Testis (tissue), 3 donors: ENCODE measurements around the gene GRIN2C. TPM values are rescaled to one million over a fixed set of nuclear protein-coding genes. Genes with fewer than 3 reads are reported as not detected.

Experiments
- DNase-seq: peaks from one replicate; pipeline ENCODE4 v3.0.0-alpha.2; 2019
- H3K27ac ChIP-seq, 2 donors: fragments of 200-600 bp; sonication (generic); one replicate each; pipeline ENCODE4 v1.5.1; 2019
- H3K27me3 ChIP-seq: fragments of 200-600 bp; sonication (generic); one replicate; pipeline ENCODE4 v1.5.1; 2019
- H3K36me3 ChIP-seq: fragments of 200-600 bp; sonication (generic); one replicate; pipeline ENCODE4 v1.5.1; 2017; ENCODE audit warnings: low read depth; ENCODE audit errors: missing control alignments
- H3K4me1 ChIP-seq: fragments of 200-600 bp; sonication (generic); one replicate; pipeline ENCODE4 v1.5.1; 2019
- H3K4me3 ChIP-seq, 2 donors: fragments of 200-600 bp; sonication (generic); one replicate each; pipeline ENCODE4 v1.5.1; 2017 to 2019
- H3K9me3 ChIP-seq: fragments of 200-600 bp; sonication (generic); one replicate; pipeline ENCODE4 v1.5.1; 2017
- POLR2A ChIP-seq: fragments of 450-650 bp; IDR thresholded peaks from one replicate; pipeline ENCODE4 v1.6.1; 2017; ENCODE audit warnings: antibody characterized with exemption, mild to moderate bottlenecking, moderate library complexity
- WGBS, 2 donors: methylation state at CpG; one replicate each; pipeline ENCODE4 v1.1.5; 2018; 5-methylcytosine and 5-hydroxymethylcytosine counted together
- intact Hi-C: fragments of 100-400 bp; cut with DNase I; formaldehyde crosslinking; loops from one replicate; pipeline ENCODE4 v1.15.1; 2023; ENCODE audit warnings: low total_unique reads
- polyA plus RNA-seq: library from polyadenylated mRNA; stranded (reverse); fragments of 350-450 nt; fragmentation: Illumina TruSeq; extraction: RNeasy Lipid Tissue Mini Kit (QIAGEN cat#74804); gene quantifications from one replicate; pipeline ENCODE4 v1.2.3, GENCODE V29; 2014; ENCODE audit warnings: low read depth, low replicate concordance; ENCODE audit not compliant: insufficient read depth
- total RNA-seq, 2 donors: library from RNA; depleted of rRNA; stranded (reverse); fragments of >200 nt; gene quantifications; one replicate each; pipeline ENCODE4 v1.2.3, GENCODE V29; 2016
- TF ChIP-seq, protein P1 (sequence below), 3 experiments: fragments of 450-650 bp in 2 of 3; fragments of 200-600 bp in 1 of 3; sonication (generic) in 1 of 3; IDR thresholded peaks; one replicate each; pipeline ENCODE4 v1.5.1; 2016 to 2019; ENCODE audit warnings: antibody characterized with exemption in 3 of 3, mild to moderate bottlenecking in 2 of 3, moderate library complexity in 1 of 3

The GRIN2C gene
- total and polyA plus RNA-seq, 3 donors from 2014 or later: 7.7 to 20.8 (median 20.1) TPM

DNA sequence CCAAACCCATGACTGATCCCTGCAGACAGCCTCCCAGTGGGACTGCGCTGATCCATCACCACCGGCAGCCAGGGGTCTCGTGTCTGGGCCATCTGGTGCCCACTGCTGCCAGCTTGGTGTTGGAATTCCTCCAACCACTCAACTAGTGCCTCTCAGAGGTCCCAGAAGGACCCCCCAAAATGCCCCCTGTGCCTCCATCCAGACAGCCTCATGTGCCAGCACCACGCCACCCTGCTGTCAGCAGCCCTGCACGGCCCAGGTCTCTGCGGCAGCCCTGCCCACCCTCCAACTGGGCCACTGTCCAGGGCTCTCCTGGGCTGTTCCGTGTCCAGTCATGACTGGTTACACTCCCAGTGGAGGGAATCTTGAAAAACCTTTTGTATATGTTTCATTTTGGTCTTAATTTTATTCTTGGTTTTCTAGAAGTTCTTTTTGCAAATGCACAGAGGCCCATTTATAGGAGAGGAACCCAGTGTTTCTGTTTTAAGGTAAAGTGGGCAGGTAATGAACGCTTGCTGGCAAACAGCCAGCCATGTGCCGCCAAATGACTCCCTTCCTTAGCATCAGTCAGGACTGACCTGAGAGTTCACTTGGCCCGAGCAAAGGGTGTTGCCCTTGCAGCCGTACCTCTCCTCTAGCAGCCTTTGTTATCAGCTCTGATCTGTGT is 34.6 kb downstream of the GRIN2C start:
- Histone ChIP-seq H3K36me3 (no peaks in the 10 kb centered on the region), H3K27me3 (no peaks in the 10 kb centered on the region), H3K4me3 (no peak overlapping the region), H3K4me1 (peaks cover 2% of the 10 kb centered on the region), H3K9me3 (no peaks in the 10 kb centered on the region), H3K27ac (no peak overlapping the region)
- DNase-seq: no peak
- intact Hi-C loops: no loop called here
- 88% methylated on average over 8 to 11 of the region's 11 CpGs for WGBS, 2 donors
- TF ChIP-seq POLR2A: no peak
- TF ChIP-seq, protein P1, sequence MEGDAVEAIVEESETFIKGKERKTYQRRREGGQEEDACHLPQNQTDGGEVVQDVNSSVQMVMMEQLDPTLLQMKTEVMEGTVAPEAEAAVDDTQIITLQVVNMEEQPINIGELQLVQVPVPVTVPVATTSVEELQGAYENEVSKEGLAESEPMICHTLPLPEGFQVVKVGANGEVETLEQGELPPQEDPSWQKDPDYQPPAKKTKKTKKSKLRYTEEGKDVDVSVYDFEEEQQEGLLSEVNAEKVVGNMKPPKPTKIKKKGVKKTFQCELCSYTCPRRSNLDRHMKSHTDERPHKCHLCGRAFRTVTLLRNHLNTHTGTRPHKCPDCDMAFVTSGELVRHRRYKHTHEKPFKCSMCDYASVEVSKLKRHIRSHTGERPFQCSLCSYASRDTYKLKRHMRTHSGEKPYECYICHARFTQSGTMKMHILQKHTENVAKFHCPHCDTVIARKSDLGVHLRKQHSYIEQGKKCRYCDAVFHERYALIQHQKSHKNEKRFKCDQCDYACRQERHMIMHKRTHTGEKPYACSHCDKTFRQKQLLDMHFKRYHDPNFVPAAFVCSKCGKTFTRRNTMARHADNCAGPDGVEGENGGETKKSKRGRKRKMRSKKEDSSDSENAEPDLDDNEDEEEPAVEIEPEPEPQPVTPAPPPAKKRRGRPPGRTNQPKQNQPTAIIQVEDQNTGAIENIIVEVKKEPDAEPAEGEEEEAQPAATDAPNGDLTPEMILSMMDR (IDR thresholded peaks at IDR 0.05): no peak

DNA sequence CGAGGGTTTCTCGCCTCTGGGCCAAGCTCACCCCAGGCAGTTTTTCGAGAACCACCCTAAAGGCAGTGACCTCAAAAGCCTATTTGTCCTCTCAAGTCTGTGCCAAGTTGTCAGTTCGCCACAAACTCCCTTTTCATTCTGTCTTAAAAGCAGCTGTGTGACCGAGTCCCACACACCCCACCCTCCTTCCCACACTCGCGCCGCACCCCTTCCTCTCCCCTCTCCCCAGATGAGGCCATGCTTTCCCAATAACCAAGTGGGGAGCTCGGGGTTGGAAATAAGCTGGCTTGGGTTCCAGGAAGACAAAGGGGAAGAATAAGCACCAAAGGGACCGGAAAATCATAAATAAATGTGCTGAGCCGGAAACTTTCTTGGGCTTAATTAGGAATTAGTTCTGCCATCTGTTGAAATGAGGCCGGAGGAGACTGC is 36.7 kb downstream of the GRIN2C start:
- H3K4me1 ChIP-seq: peaks cover 2% of the 10 kb centered on the region
- no peaks in the 10 kb centered on the region for H3K9me3 ChIP-seq
- H3K27ac ChIP-seq: no peak overlapping the region
- TF ChIP-seq POLR2A: no peak
- TF ChIP-seq, protein P1 (IDR thresholded peaks at IDR 0.05): no peak
- WGBS, 2 donors: 68 to 70% methylated on average over 12 of the region's 12 CpGs
- H3K4me3 ChIP-seq: no peak overlapping the region
- intact Hi-C loops: no loop called here
- H3K36me3 ChIP-seq: no peaks in the 10 kb centered on the region
- DNase-seq: no peak
- H3K27me3 ChIP-seq: no peaks in the 10 kb centered on the region

DNA sequence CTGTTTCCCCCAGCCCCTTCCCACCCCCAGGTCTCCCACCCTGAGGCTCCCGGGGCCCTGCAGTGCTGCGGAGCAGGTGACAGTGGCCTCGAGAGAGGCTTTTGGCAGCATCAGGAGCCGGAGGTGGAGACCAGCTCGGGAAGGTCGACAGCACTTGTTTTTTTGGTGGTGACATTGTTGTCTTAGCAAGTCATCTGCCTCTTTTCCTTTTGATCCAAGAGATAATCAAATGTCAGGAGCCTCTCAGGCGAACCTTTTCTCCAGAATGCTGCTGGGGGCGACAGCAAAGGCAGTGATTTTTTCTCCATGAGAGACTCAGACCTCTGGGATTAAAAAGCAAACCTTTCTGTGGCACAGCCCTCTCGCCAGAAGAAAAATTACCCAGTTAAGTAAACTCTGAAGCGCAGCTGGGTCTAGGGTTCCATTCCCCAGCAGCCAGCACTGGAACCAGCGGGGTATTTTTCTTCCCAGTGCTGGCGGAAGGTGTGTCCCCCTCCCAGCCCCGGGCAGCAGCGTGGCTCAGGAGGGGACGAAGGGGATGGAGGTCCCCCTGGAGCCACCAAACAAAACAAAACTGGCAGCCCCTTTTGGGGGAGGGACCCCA is 37.2 kb downstream of the GRIN2C start:
- Histone ChIP-seq H3K4me1 (peaks cover 2% of the 10 kb centered on the region), H3K27ac (no peak overlapping the region), H3K9me3 (no peaks in the 10 kb centered on the region), H3K4me3 (no peak overlapping the region), H3K36me3 (no peaks in the 10 kb centered on the region), H3K27me3 (no peaks in the 10 kb centered on the region)
- no peak for DNase-seq
- intact Hi-C loops: no loop called here
- TF ChIP-seq, protein P1 (IDR thresholded peaks at IDR 0.05): no peak
- no peak for TF ChIP-seq POLR2A
- WGBS, 2 donors: 80 to 86% methylated on average over 15 of the region's 15 CpGs

DNA sequence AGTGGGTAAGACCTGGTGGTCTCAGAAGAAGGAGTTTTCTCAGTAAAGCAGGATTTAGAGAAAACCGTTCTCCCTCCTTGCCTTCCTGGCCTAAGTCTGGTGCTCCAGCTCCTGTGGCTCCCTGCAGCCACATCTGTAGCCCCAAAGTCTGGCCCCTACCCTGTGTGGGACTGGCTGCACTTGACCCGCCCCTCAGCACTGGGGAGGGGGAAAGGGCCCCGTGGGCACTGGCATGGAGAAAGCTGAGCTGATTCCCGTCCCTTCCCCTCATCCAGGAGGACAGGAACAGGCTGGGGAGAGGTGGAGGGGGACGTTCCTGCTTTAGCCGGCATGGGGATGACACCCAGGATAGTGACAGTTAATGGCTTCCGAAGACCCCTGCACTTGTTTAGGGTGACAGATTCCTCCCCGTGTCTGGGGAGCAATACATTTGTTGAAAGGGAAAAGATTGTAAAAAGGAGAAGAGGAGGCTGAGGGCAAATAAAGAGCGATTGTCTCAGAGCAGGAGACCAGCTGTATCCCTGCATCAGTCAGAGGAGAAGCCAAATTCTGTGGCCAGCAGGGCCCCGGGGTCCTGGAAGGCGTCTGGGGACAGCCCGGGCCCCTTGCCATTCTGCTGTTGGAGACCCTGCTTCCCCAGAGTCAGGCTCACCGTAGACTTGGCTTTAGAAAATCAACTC is 37.9 kb downstream of the GRIN2C start:
- WGBS, 2 donors: 81 to 83% methylated on average over 11 to 13 of the region's 13 CpGs
- TF ChIP-seq, protein P1 (IDR thresholded peaks at IDR 0.05): no peak
- TF ChIP-seq POLR2A: no peak

More for the DNA sequence above, 37.9 kb downstream of the GRIN2C start:
- intact Hi-C loops: no loop called here
- H3K9me3 ChIP-seq: no peaks in the 10 kb centered on the region
- H3K4me3 ChIP-seq: no peak overlapping the region
- no peaks in the 10 kb centered on the region for H3K36me3 ChIP-seq
- no peaks in the 10 kb centered on the region for H3K27me3 ChIP-seq
- no peak overlapping the region for H3K27ac ChIP-seq
- no peak for DNase-seq
- H3K4me1 ChIP-seq: peaks cover 2% of the 10 kb centered on the region
